Mononuclear cell (primary cell): ENCODE data around the gene PCDH12. TPM values are rescaled to one million over a fixed set of nuclear protein-coding genes. Genes with fewer than 3 reads are reported as not detected.

ENCODE experiments used
- H3K27me3 ChIP-seq: 2 replicates; pipeline ENCODE4 v1.6.0; 2011; ENCODE audit warnings: low read length, control low read depth; ENCODE audit not compliant: insufficient read depth
- H3K4me1 ChIP-seq: 2 replicates; pipeline ENCODE4 v1.5.1; 2011; ENCODE audit warnings: mild to moderate bottlenecking, low read length, control low read depth; ENCODE audit not compliant: insufficient read depth
- H3K4me3 ChIP-seq: 2 replicates; pipeline ENCODE4 v1.5.1; 2011; ENCODE audit warnings: mild to moderate bottlenecking, low read length, moderate library complexity
- H3K9me3 ChIP-seq: 2 replicates; pipeline ENCODE4 v1.5.1; 2011; ENCODE audit warnings: low read depth, mild to moderate bottlenecking, control low read depth, low read length
- total RNA-seq: library from RNA; depleted of rRNA; stranded (reverse); fragments of >200 nt; gene quantifications from one replicate; pipeline ENCODE4 v1.2.3, GENCODE V29; 2012

The PCDH12 gene
- total RNA-seq, 1 donor: under 0.01 TPM

DNA sequence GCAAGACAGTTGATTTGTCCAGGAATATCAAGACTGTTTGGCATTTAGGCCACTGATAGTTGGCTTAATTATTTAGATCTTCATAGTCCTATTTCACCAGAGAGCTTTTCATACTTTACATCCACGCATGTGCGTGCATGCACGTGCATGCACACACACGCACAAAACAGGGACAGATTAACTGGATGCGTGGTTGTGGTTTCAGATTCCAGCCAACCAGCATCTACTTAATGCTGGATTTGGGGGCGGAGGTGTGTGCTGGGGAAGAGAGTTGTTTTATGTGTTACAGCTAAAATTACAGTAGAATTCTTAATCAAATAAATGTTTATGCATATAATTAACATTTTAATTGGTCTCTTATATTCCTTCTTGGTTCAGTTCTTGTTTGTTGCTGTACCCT lies 18.2 kb upstream of the PCDH12 start:
- no peaks in the 10 kb centered on the region for H3K4me1 ChIP-seq
- no peaks in the 10 kb centered on the region for H3K9me3 ChIP-seq
- no peak overlapping the region for H3K4me3 ChIP-seq
- no peaks in the 10 kb centered on the region for H3K27me3 ChIP-seq

DNA sequence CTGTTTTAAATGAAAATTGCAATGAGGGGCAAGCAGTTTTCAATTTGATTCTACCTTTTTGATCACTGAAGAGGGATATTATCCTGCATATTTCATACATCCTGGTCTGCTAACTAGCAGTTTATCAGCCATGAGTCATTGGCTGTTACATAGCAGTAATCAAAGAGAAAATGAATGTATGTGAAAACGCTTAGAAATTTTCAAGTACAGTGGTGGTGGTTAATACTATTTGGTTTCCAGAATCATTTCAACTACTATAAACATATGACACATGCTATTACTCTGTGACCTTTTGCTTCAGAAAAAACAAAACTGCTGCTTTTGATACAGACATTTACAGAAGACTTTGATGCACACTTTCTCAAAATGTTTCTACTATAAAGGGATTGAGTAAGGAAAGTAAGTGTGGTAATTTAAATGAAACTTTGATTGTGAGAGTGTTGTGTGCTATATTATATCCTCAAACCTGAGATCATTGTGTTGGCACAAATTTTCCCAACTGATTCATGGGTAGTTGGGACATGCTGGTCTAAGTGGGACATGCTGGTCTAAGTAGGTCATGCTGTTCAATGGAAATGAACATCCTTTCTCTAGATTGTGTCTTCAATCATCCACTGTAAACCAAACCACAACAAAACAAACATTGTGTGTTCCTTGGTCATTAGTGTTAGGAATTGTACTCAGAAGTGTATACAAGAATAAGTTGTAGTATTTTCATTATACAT lies 16.0 kb upstream of the PCDH12 start:
- no peaks in the 10 kb centered on the region for H3K9me3 ChIP-seq
- H3K27me3 ChIP-seq: no peaks in the 10 kb centered on the region
- no peak overlapping the region for H3K4me3 ChIP-seq
- H3K4me1 ChIP-seq: peaks cover 16% of the 10 kb centered on the region

DNA sequence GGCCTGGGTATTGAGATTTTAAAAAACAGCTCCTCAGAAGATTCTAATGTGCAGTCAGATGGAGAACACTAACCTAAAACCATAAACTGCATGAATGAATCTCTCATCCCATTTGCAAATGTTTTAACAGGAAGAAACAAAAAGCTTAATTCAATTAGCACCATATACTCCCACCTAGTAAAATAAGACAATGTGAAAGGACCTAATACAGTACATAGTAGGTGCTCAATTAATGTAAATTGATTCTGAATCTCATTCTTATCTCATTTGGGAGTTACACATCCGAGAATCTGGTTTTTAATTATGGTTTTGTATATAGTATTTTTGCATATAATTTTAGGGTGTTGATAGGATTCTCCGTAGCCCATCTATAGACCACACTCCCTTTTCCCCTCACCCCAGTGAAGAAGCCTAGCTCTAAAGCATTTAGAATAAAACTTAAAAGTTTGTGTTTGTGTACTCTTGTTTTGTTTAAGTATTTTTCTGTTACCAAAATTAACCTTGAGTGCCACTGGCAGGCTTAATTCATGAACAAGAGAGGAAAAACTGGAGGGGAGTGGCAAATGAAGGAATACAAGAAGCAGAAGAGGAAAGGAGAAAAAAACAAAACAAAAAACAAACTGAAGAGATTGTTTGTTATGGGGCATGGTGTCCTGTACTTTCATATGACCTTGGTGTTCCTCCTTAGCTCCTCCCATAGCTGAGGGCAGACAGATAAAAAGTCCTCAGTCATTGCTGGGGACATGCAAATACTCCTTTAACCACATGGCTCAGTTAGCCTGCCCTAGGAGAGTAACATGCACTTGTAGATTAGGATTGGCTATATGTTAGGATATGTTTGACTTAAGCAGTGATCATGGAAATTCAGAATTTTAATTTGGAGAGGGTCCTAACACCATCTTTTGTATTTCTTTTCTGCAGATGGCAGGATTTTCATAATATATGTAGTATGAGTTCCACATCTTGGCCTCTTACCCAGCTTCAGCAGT lies 12.1 kb upstream of the PCDH12 start:
- Histone ChIP-seq H3K4me1 (peaks cover 23% of the 10 kb centered on the region), H3K27me3 (no peaks in the 10 kb centered on the region), H3K4me3 (peak overlapping the region; percentile 80), H3K9me3 (no peaks in the 10 kb centered on the region)

DNA sequence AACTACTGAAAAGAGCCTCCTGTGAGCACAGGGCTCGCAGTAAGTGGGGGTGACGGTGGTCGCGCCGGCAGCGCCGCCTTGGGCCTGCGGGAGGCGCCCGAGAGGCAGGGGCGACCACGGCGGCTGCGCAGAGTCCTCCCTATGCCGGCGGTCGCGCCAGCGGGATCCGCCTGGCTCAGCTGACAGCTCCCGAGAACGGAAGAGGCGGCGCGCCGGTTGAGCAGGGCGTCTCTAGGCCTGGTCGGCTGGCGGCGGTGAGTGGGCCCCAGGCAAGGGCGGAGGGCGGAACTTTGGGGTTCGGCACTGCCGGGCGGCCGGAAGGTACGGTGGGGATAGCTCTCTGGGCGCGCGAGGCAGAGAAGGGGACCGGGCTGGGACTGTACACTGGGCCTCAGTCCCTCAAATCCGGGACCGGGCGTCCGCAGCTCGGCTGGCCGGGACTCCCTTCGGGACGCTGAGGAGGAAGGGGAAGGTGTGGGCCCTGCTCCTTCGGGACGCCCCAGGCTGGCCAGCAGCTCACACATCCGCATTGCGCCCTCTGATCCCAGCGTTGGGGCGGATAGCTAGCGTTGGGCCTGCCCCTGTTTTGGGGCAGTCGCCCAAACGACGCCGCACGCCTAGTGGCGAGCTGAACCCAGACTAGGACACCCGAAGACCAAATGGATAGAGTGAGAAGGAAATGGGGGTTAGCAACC lies 11.1 kb upstream of the PCDH12 start, which contains the start of gene RNF14:
RNF14 (plus strand) TSS at position 192 of the 695 bp plus-strand sequence. CDS start 4,484 bp downstream, outside the sequence.
- H3K4me3 ChIP-seq: peak within 1 kb of the TSS; percentile 80
- no peaks in the 10 kb centered on the region for H3K27me3 ChIP-seq
- no peaks in the 10 kb centered on the region for H3K9me3 ChIP-seq
- peaks cover 23% of the 10 kb centered on the region for H3K4me1 ChIP-seq

DNA sequence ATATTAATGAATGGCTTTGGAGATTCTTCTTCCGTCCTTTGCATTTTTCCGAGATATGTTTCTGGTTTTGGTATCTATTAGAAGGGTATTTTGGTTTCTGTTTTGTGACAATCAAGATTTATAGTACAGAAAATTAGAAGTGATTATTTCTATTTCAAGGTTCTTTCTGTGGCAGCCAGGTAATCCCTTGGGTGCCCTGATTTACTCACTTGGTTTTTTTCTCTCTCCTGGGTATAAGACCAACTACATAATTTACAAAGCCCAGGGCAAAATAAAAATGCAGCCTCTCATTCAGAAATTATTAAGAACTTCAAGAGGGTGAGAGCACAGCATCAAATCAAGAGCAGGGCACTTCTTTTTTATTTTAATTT lies 8.9 kb upstream of the PCDH12 start:
- H3K9me3 ChIP-seq: no peaks in the 10 kb centered on the region
- H3K4me1 ChIP-seq: peaks cover 23% of the 10 kb centered on the region

DNA sequence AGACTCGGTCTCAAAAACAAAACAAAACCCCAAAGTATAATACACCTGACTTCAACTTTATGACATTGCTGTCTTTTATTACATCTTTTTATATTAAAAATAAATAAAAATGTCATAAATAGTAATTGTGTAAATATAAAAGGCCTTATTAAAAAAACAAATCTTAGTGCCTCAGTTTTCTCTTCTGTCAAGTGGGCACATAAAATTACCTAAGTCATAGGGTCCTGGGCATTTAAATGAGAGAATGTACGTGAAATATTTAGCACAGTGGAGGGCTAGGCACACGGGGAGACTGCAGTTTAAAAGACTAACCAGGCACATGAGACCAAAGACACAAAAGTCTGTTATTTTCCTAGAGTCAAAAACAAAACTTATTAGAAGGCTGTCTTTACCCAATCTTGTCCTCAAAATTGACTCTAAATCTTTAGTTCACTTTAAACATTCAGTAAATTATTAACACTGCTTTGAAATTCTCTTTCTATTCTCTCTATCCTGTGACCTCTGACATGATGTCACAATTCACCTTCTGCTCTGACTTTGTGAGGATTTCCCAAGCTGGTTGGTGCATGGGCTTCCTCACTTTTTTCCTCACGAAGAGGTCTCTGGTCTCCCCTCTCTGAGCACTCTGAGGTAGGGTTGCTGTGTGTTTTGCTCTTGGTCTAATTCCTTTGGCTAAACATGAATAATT lies 8.4 kb upstream of the PCDH12 start:
- Histone ChIP-seq H3K4me1 (peaks cover 28% of the 10 kb centered on the region), H3K4me3 (no peak overlapping the region), H3K9me3 (no peaks in the 10 kb centered on the region)

More for the DNA sequence above, 8.9 kb upstream of the PCDH12 start:
- H3K4me3 ChIP-seq: no peak overlapping the region
- no peaks in the 10 kb centered on the region for H3K27me3 ChIP-seq

DNA sequence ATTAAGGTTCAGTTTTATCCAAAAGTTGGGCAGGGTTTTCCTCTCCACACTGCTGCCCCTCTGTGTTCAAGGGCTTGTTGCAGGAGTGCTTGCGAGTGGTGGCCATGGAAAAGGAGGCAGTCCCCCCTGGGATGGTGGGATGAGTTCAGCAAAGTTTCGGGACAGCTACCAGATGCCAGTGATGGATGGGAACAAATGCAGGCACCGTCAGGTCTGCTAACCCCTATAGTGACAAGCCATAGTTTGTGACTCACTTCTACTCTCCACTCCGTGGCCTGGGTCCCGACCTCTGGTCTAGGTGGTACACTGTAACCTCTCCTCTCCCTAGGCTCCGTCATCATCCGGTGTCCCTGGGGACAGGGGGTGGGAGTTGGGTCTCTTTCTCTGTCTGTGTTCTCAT lies 7.1 kb upstream of the PCDH12 start:
- Histone ChIP-seq H3K27me3 (no peaks in the 10 kb centered on the region), H3K9me3 (no peaks in the 10 kb centered on the region), H3K4me1 (peaks cover 34% of the 10 kb centered on the region), H3K4me3 (no peak overlapping the region)

More for the DNA sequence above, 8.4 kb upstream of the PCDH12 start:
- H3K27me3 ChIP-seq: no peaks in the 10 kb centered on the region

DNA sequence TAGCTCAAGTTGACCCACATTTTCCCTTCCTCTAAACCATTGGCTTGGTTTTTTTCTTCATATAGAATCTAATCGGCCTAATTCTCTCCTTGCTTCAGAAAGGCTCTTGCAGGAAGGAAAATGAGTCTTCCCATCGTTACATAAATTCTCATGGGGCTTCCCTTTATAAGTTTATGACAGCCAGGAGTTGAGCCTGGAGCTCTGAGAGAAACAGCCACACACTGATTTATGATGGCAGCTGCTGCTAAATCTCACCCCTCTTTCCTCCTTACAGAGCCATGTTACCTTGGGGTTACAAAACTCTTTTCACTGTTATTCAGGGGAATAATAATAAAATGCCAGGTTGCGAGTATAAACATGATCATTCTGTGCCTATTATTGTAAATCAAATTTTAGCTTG lies 5.7 kb upstream of the PCDH12 start:
- Histone ChIP-seq H3K27me3 (no peaks in the 10 kb centered on the region), H3K9me3 (no peaks in the 10 kb centered on the region), H3K4me1 (peaks cover 34% of the 10 kb centered on the region), H3K4me3 (no peak overlapping the region)

DNA sequence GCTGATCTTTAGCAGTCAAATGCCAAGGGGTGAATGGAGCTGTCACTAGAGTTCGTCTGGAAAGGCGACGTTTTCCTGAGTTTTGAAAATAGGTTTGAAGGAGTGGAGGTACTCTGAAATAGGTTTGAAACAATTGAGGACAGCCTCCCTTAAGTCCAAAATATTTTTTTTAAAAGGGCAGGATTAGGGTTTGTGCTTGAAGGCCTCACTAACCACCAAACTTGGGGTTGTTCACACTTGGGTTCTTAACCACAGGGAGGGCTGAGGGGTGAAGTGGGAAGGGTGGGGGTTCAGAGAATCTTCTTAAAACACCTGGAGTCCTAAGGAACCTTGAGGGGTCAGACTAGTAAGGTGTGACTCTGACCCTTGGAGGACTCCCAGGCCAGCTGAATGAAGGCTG lies 3.5 kb upstream of the PCDH12 start:
- Histone ChIP-seq H3K4me1 (peaks cover 41% of the 10 kb centered on the region), H3K27me3 (no peaks in the 10 kb centered on the region), H3K9me3 (no peaks in the 10 kb centered on the region), H3K4me3 (no peak overlapping the region)

DNA sequence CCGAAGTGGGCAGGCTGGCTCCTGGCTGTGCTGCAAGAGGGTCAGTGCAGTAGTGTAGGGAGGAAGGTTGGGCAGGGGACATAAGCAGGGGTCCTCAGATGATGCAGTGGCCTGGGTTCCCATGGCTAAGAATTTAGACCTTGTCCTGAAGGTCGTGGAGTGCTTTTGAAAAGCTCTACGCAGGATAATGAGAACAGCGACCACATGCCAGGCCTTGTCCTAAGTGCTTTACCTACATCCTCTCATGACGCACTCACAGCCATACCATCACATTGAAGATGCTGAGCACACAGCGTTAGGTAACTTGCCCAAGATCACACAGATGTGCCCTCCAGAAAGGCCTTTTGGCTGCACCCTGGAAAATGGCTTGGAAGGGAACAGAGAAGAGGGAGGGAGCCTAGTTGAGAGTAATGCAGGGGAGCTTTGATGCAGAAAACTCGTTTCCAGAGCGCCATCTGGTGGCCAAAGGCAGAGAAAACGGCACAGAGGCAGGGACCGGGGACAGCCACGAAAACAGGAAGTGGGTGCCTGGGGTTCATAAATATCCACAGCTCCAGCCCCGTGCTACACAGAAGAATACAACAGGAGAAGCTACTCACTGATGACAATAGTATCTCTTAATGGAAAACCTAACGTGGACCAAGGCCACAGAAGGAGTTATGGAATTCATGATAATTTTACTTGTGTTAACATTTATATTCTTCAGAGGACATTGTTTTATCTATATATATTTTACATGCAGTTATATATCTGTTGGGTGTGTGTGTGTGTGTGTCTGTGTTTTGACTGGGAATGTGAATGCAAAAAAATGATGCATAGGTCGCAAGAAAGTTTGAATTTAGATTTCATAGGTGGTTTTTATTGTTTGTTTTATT lies 2.7 kb upstream of the PCDH12 start:
- H3K27me3 ChIP-seq: no peaks in the 10 kb centered on the region
- H3K4me3 ChIP-seq: no peak overlapping the region
- no peaks in the 10 kb centered on the region for H3K9me3 ChIP-seq
- peaks cover 41% of the 10 kb centered on the region for H3K4me1 ChIP-seq

DNA sequence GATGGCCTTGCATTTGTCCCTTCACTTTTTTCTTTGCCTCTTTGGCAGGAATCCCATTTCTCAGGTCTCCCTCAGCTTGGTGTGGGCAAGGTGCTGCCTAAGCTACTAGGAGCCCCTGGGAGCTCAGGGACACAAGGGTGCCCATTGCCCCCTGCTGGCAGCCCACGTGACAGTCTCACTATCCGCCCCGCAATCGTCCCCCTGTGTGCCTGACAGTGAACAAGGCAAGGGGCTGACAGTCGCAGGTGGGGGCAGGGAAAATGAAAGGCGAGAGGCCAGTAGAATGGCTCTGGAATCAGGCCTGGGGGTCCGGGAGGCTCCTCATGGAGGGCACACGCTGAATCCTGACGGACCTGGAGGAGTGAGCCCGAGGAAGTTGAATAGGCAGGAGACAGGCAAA lies 2.0 kb upstream of the PCDH12 start:
- Histone ChIP-seq H3K9me3 (no peaks in the 10 kb centered on the region), H3K4me3 (no peak overlapping the region), H3K27me3 (no peaks in the 10 kb centered on the region), H3K4me1 (peaks cover 41% of the 10 kb centered on the region)

DNA sequence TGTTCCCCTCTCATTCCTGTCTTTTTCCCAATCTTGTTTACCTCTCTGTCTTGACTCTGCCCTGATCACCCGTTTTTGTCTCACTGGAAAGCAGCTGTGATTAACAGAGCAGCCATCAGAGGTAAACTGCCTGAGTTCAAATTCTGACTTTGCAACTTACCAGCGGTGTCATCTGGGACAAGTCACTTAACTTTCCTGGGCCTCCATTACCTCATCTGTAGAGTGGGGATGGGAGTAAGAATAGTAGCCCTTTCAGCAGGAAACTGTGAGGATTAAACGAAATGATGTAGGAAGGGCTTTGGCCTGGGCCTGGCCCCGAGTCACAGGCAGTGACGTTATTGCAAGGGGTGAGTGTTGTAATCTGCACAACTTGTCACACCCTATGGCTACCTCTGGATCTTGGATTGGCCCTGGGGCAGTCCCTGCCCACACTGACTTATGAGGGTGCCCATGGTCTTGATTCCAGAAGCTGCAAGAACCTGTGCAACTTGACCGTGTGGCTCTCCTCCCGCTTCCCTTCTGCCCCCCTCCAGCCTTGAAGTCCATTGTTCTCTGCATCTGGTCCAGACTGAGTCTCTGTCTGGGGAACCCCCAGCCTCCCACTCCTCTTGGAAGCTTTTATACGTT lies 657 bp upstream of the PCDH12 start:
- no peaks in the 10 kb centered on the region for H3K27me3 ChIP-seq
- H3K9me3 ChIP-seq: no peaks in the 10 kb centered on the region
- H3K4me3 ChIP-seq: no peak overlapping the region
- peaks cover 54% of the 10 kb centered on the region for H3K4me1 ChIP-seq

DNA sequence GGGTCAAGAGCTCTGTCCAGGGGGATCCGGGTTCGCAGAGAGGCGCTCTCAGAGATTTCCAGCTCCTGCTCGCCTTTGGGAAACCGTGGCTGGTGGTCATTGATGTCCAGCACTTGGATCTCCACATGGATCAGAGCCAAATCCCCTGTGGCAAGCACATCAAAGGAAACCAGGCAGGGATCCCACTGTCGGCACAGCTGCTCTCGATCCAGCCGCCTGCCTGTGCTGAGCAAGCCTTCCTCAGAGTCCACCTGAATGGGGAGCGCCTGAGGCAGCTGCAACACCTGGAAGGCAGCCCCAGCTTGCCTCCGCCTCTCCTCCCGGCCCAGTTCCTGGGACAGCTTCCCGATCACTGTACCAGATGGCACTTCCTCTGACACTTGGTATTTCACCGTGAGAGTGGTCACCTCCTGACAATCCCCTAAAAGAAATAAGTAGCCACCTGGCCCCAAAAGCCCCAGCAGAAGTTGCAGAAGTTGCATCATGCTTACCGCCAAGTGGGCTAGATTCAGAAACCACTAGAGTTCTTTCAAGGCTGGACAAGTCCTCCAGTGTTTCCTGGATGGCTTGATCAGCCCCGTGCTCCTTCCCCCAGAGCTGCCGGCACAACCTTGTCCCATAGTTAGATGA lies 520 bp downstream of the PCDH12 start:
- Histone ChIP-seq H3K9me3 (no peaks in the 10 kb centered on the region), H3K4me3 (no peak overlapping the region), H3K27me3 (no peaks in the 10 kb centered on the region), H3K4me1 (peaks cover 58% of the 10 kb centered on the region)
